Endothelial cell (in vitro differentiated cells): ENCODE results near the gene NAV2. TPM values are rescaled to one million over a fixed set of nuclear protein-coding genes. Genes with fewer than 3 reads are reported as not detected.

ENCODE experiments used
- DNase-seq: peaks from one replicate; pipeline ENCODE4 v3.0.0; 2021; ENCODE audit warnings: low spot score
- H3K27ac Mint-ChIP-seq: one replicate; pipeline ENCODE4 v1.8.0; 2021; ENCODE audit warnings: mixed read lengths, inconsistent platforms; ENCODE audit not compliant: unreplicated experiment
- H3K27me3 Mint-ChIP-seq: one replicate; pipeline ENCODE4 v1.8.0; 2021; ENCODE audit warnings: mild to moderate bottlenecking, moderate library complexity, mixed read lengths, inconsistent platforms; ENCODE audit not compliant: unreplicated experiment
- H3K36me3 Mint-ChIP-seq: one replicate; pipeline ENCODE4 v1.8.0; 2021; ENCODE audit warnings: mild to moderate bottlenecking, low read depth, mixed read lengths, inconsistent platforms; ENCODE audit not compliant: unreplicated experiment
- H3K4me1 Mint-ChIP-seq: one replicate; pipeline ENCODE4 v1.8.0; 2021; ENCODE audit warnings: mild to moderate bottlenecking, mixed read lengths, inconsistent platforms; ENCODE audit not compliant: unreplicated experiment
- H3K4me3 Mint-ChIP-seq: one replicate; pipeline ENCODE4 v1.8.0; 2021; ENCODE audit warnings: mild to moderate bottlenecking, mixed read lengths, inconsistent platforms; ENCODE audit not compliant: unreplicated experiment
- H3K9me3 Mint-ChIP-seq: one replicate; pipeline ENCODE4 v1.8.0; 2021; ENCODE audit warnings: mixed read lengths, inconsistent platforms; ENCODE audit not compliant: unreplicated experiment
- CTCF ChIP-seq: fragments of 200-600 bp; sonication (generic); IDR thresholded peaks from one replicate; pipeline ENCODE4 v1.5.0; 2021; ENCODE audit warnings: antibody characterized with exemption; ENCODE audit not compliant: unreplicated experiment
- total RNA-seq: library from RNA; stranded (reverse); fragmentation: NEBNext Ultra II Directional; extraction: Animal tissue kit (Norgen Biotek cat#: 25700); gene quantifications from one replicate; pipeline ENCODE4 v1.2.1, GENCODE V29; 2021; ENCODE audit not compliant: unreplicated experiment

Gene NAV2
- total RNA-seq, 1 donor from 2014 or later: 15.6 TPM

GRCh38 chr11:20043992-20044391 lies 331.4 kb downstream of the NAV2 start:
- peaks cover 4% of the 10 kb centered on the region for H3K27me3 Mint-ChIP-seq
- H3K4me1 Mint-ChIP-seq: peaks cover 32% of the 10 kb centered on the region
- H3K9me3 Mint-ChIP-seq: no peaks in the 10 kb centered on the region
- no peak for TF ChIP-seq CTCF
- peaks cover 3% of the 10 kb centered on the region for H3K36me3 Mint-ChIP-seq
- H3K27ac Mint-ChIP-seq: no peak overlapping the region
- H3K4me3 Mint-ChIP-seq: no peak overlapping the region
- DNase-seq: no peak

GRCh38 chr11:20045098-20045688 lies 332.6 kb downstream of the NAV2 start:
- Mint-ChIP-seq H3K36me3 (peaks cover 3% of the 10 kb centered on the region), H3K27me3 (peaks cover 4% of the 10 kb centered on the region), H3K4me3 (no peak overlapping the region), H3K27ac (no peak overlapping the region), H3K9me3 (no peaks in the 10 kb centered on the region), H3K4me1 (peaks cover 24% of the 10 kb centered on the region)
- no peak for TF ChIP-seq CTCF
- no peak for DNase-seq

- Mint-ChIP-seq H3K27me3 (peaks cover 4% of the 10 kb centered on the region), H3K4me3 (no peak overlapping the region), H3K27ac (no peak overlapping the region), H3K4me1 (peaks cover 29% of the 10 kb centered on the region), H3K9me3 (no peaks in the 10 kb centered on the region), H3K36me3 (peaks cover 3% of the 10 kb centered on the region)
- no peak for TF ChIP-seq CTCF
- DNase-seq: no peak
These were observed 333.8 kb downstream of the NAV2 start for GRCh38 chr11:20046416-20046815.

GRCh38 chr11:20047006-20047768 lies 334.6 kb downstream of the NAV2 start:
- H3K27me3 Mint-ChIP-seq: peaks cover 4% of the 10 kb centered on the region
- H3K9me3 Mint-ChIP-seq: no peaks in the 10 kb centered on the region
- H3K27ac Mint-ChIP-seq: no peak overlapping the region
- peaks cover 3% of the 10 kb centered on the region for H3K36me3 Mint-ChIP-seq
- H3K4me3 Mint-ChIP-seq: no peak overlapping the region
- no peak for TF ChIP-seq CTCF
- peaks cover 23% of the 10 kb centered on the region for H3K4me1 Mint-ChIP-seq
- no peak for DNase-seq

GRCh38 chr11:20047769-20048154 lies 335.1 kb downstream of the NAV2 start:
- H3K9me3 Mint-ChIP-seq: no peaks in the 10 kb centered on the region
- H3K36me3 Mint-ChIP-seq: peaks cover 3% of the 10 kb centered on the region
- H3K4me1 Mint-ChIP-seq: peaks cover 17% of the 10 kb centered on the region
- H3K4me3 Mint-ChIP-seq: no peak overlapping the region
- TF ChIP-seq CTCF: no peak
- H3K27ac Mint-ChIP-seq: no peak overlapping the region
- H3K27me3 Mint-ChIP-seq: peaks cover 4% of the 10 kb centered on the region
- no peak for DNase-seq
